ENCODE measurements around the gene DAB2IP.
"Not testable (repeated sequence)": the region's sequence is repeated elsewhere in the genome, so short reads cannot be mapped to it uniquely, and the experiment has no call there.

DAB2IP gene

GRCh38 chr9:121651295-121652020 lies at the start of gene DAB2IP:
DAB2IP (plus strand) TSS chr9:121651634; CDS start chr9:121651776, 142 bp downstream.
- DNase-seq (ENCODE audit: extremely low read depth in 1 of 2, low read depth in 1 of 2): no peak

- DNase-seq (ENCODE audit: extremely low read depth in 1 of 2, low read depth in 1 of 2): no peak
Measured at GRCh38 chr9:121603028-121603427, 48.4 kb upstream of the DAB2IP start.

- DNase-seq (ENCODE audit: extremely low read depth in 1 of 2, low read depth in 1 of 2): no peak
Measured at GRCh38 chr9:121604242-121604641, 47.2 kb upstream of the DAB2IP start.

- DNase-seq (ENCODE audit: extremely low read depth in 1 of 2, low read depth in 1 of 2): no peak
Measured at GRCh38 chr9:121604654-121605053, 46.8 kb upstream of the DAB2IP start.

- no peak for DNase-seq (ENCODE audit: extremely low read depth in 1 of 2, low read depth in 1 of 2)
Measured at GRCh38 chr9:121607434-121608167, 43.8 kb upstream of the DAB2IP start.

GRCh38 chr9:121608168-121608853 lies 43.1 kb upstream of the DAB2IP start:
- DNase-seq (ENCODE audit: extremely low read depth in 1 of 2, low read depth in 1 of 2): no peak

- DNase-seq (ENCODE audit: extremely low read depth in 1 of 2, low read depth in 1 of 2): no peak
Measured at GRCh38 chr9:121609822-121610637, 41.4 kb upstream of the DAB2IP start.

- no peak for DNase-seq (ENCODE audit: extremely low read depth in 1 of 2, low read depth in 1 of 2)
Measured at GRCh38 chr9:121610638-121610953, 40.8 kb upstream of the DAB2IP start.

- no peak for DNase-seq (ENCODE audit: extremely low read depth in 1 of 2, low read depth in 1 of 2)
Measured at GRCh38 chr9:121612511-121612998, 38.9 kb upstream of the DAB2IP start.

GRCh38 chr9:121613009-121613752 lies 38.3 kb upstream of the DAB2IP start:
- no peak for DNase-seq (ENCODE audit: extremely low read depth in 1 of 2, low read depth in 1 of 2)

GRCh38 chr9:121616123-121616755 lies 35.2 kb upstream of the DAB2IP start:
- DNase-seq (ENCODE audit: extremely low read depth in 1 of 2, low read depth in 1 of 2): no peak

GRCh38 chr9:121618504-121618903 lies 32.9 kb upstream of the DAB2IP start:
- no peak for DNase-seq (ENCODE audit: extremely low read depth in 1 of 2, low read depth in 1 of 2)

GRCh38 chr9:121618910-121619309 lies 32.5 kb upstream of the DAB2IP start:
- not testable (repeated sequence) for DNase-seq (ENCODE audit: extremely low read depth in 1 of 2, low read depth in 1 of 2)

GRCh38 chr9:121619545-121620324 lies 31.7 kb upstream of the DAB2IP start:
- no peak for DNase-seq (ENCODE audit: extremely low read depth in 1 of 2, low read depth in 1 of 2)

- DNase-seq (ENCODE audit: extremely low read depth in 1 of 2, low read depth in 1 of 2): no peak
Measured at GRCh38 chr9:121620325-121620673, 31.1 kb upstream of the DAB2IP start.

- no peak for DNase-seq (ENCODE audit: extremely low read depth in 1 of 2, low read depth in 1 of 2)
Measured at GRCh38 chr9:121620777-121621449, 30.5 kb upstream of the DAB2IP start.

- DNase-seq (ENCODE audit: extremely low read depth in 1 of 2, low read depth in 1 of 2): no peak
Measured at GRCh38 chr9:121622387-121623203, 28.8 kb upstream of the DAB2IP start.

- not testable (repeated sequence) for DNase-seq (ENCODE audit: extremely low read depth in 1 of 2, low read depth in 1 of 2)
Measured at GRCh38 chr9:121623430-121623829, 28.0 kb upstream of the DAB2IP start.
